B cell (primary cell): ENCODE measurements around the gene AICDA. TPM values are rescaled to one million over a fixed set of nuclear protein-coding genes. Genes with fewer than 3 reads are reported as not detected.

Experiments used
- ATAC-seq: fragments of 200-7000 bp; cut with Tn5 transposase; one replicate; pipeline ENCODE4 v1.10.0; 2021; ENCODE audit warnings: low read depth, mild to moderate bottlenecking, moderate number of reproducible peaks, moderate library complexity
- CTCF ChIA-PET: fragments of 350-600 bp; sonication (Branson Sonifier 250); formaldehyde crosslinking; loops from one replicate; lab custom pipeline; 2021; ENCODE audit warnings: antibody characterized with exemption, inconsistent platforms; lab: Charles Lee
- POLR2A ChIA-PET: fragments of 350-600 bp; sonication (Branson Sonifier 250); formaldehyde crosslinking; loops from one replicate; lab custom pipeline; 2021; ENCODE audit warnings: antibody characterized with exemption; lab: Charles Lee
- DNase-seq: peaks from one replicate; pipeline ENCODE4 v3.0.0; 2013
- H2AFZ ChIP-seq: 2 replicates; pipeline ENCODE4 v1.6.1; 2012; ENCODE audit warnings: mild to moderate bottlenecking, low read depth, low read length; ENCODE audit not compliant: insufficient read depth, poor library complexity, severe bottlenecking
- H3K27ac ChIP-seq, 2 donors: 1 replicate in 1 of 2; 2 replicates in 1 of 2; pipeline ENCODE4 v1.5.1; 2012 to 2013; ENCODE audit warnings: low read length in 2 of 2, mild to moderate bottlenecking in 2 of 2, moderate library complexity in 1 of 2
- H3K27me3 ChIP-seq, 4 experiments: fragments of 200-600 bp in 1 of 4; sonication (generic) in 1 of 4; replicated peaks in 1 of 4; 1 replicate in 2 of 4; 2 replicates in 2 of 4; pipeline versions ENCODE4 v1.6.1 to v1.7.0; 2013 to 2016; ENCODE audit warnings: low read length in 3 of 4, mild to moderate bottlenecking in 2 of 4, mixed read lengths in 1 of 4, moderate library complexity in 1 of 4; ENCODE audit not compliant: insufficient read depth in 4 of 4, control insufficient read depth in 3 of 4; ENCODE audit errors: control extremely low read depth in 1 of 4
- H3K36me3 ChIP-seq, 2 experiments: replicated peaks in 1 of 2; 1 replicate in 1 of 2; 2 replicates in 1 of 2; pipeline versions ENCODE4 v1.6.1 to v1.7.1; 2013; ENCODE audit warnings: low read length in 1 of 2; ENCODE audit not compliant: insufficient read depth in 2 of 2, control insufficient read depth in 1 of 2; ENCODE audit errors: control extremely low read depth in 1 of 2, extremely low read depth in 1 of 2
- H3K4me1 ChIP-seq, 2 donors: fragments of 200-600 bp in 1 of 2; sonication (generic) in 1 of 2; 1 replicate in 1 of 2; 2 replicates in 1 of 2; pipeline versions ENCODE4 v1.5.1 to v1.6.1; 2013 to 2017; ENCODE audit warnings: low read length in 2 of 2; ENCODE audit not compliant: control insufficient read depth in 2 of 2, insufficient read depth in 2 of 2
- H3K4me2 ChIP-seq: replicated peaks from 2 replicates; pipeline ENCODE3; 2012; ENCODE audit warnings: mild to moderate bottlenecking, low read depth, low read length; ENCODE audit not compliant: poor library complexity, severe bottlenecking
- H3K4me3 ChIP-seq, 5 experiments: fragments of 200-600 bp in 1 of 5; sonication (generic) in 1 of 5; 1 replicate in 3 of 5; 2 replicates in 2 of 5; pipeline versions ENCODE4 v1.5.1 to v1.7.0; 2011 to 2016; ENCODE audit warnings: low read length in 4 of 5, mild to moderate bottlenecking in 4 of 5, low read depth in 2 of 5, control low read depth in 1 of 5, moderate library complexity in 1 of 5; ENCODE audit not compliant: insufficient read depth in 1 of 5; ENCODE audit errors: control extremely low read depth in 1 of 5, extremely low read depth in 1 of 5
- H3K79me2 ChIP-seq: fragments of 200-600 bp; sonication (generic); one replicate; pipeline ENCODE4 v1.6.0; 2016; ENCODE audit warnings: low read length; ENCODE audit not compliant: control insufficient read depth, insufficient read depth
- H3K9ac ChIP-seq: fragments of 200-600 bp; sonication (generic); 2 replicates; pipeline ENCODE4 v1.6.1; 2017; ENCODE audit warnings: mild to moderate bottlenecking, low read length, moderate library complexity
- H3K9me3 ChIP-seq, 3 donors: one replicate each; pipeline versions ENCODE4 v1.6.1 to v1.7.1; 2013; ENCODE audit warnings: low read length in 2 of 3; ENCODE audit not compliant: control insufficient read depth in 2 of 3, insufficient read depth in 1 of 3; ENCODE audit errors: control extremely low read depth in 1 of 3
- H4K20me1 ChIP-seq: 2 replicates; pipeline ENCODE4 v1.6.0; 2012; ENCODE audit warnings: mild to moderate bottlenecking, low read length; ENCODE audit not compliant: insufficient read depth, control insufficient read depth, poor library complexity, severe bottlenecking
- H3K27ac Mint-ChIP-seq: one replicate; pipeline ENCODE4 v1.8.0; 2021; ENCODE audit warnings: mixed read lengths
- H3K27me3 Mint-ChIP-seq: one replicate; pipeline ENCODE4 v1.8.0; 2021; ENCODE audit warnings: mixed read lengths
- H3K4me1 Mint-ChIP-seq: one replicate; pipeline ENCODE4 v1.8.0; 2021; ENCODE audit warnings: mixed read lengths
- H3K4me3 Mint-ChIP-seq: one replicate; pipeline ENCODE4 v1.8.0; 2021; ENCODE audit warnings: mixed read lengths
- H3K9me3 Mint-ChIP-seq: one replicate; pipeline ENCODE4 v1.8.0; 2022; ENCODE audit warnings: mixed read lengths; ENCODE audit not compliant: insufficient read depth
- EZH2 ChIP-seq: IDR thresholded peaks from 2 replicates; pipeline ENCODE4 v1.6.1; 2012; ENCODE audit warnings: borderline replicate concordance, low read depth, mild to moderate bottlenecking, moderate library complexity, low read length; ENCODE audit not compliant: insufficient read depth, poor library complexity, severe bottlenecking
- WGBS: methylation state at CpG from one replicate; pipeline ENCODE4 v1.1.5; 2013; ENCODE audit warnings: missing lambda C conversion rate; ENCODE audit not compliant: insufficient coverage; 5-methylcytosine and 5-hydroxymethylcytosine counted together
- intact Hi-C: fragments of 100-400 bp; cut with micrococcal nuclease; formaldehyde crosslinking; loops from one replicate; pipeline ENCODE4 v1.10.0; 2022
- polyA plus RNA-seq: library from polyadenylated mRNA; depleted of rRNA; stranded (reverse); fragments of >200 nt; gene quantifications from 2 replicates; pipeline ENCODE4 v1.2.3, GENCODE V29; 2012
- total RNA-seq, 2 donors: library from RNA; stranded (reverse); fragments of 120-200 nt in 1 of 2; gene quantifications; 1 replicate in 1 of 2; 2 replicates in 1 of 2; pipeline versions ENCODE4 v1.2.3 to v1.2.4, GENCODE V29; 2013 to 2022
- TF ChIP-seq, protein P1 (sequence below): fragments of 200-600 bp; IDR thresholded peaks from one replicate; pipeline ENCODE4 v1.8.0; 2022; ENCODE audit warnings: antibody characterized with exemption, mild to moderate bottlenecking

Gene AICDA
- total and polyA plus RNA-seq, 2 donors (not counting 1 experiment from before 2014, with no cell fraction given) = 0.94 to 1.0 TPM

DNA sequence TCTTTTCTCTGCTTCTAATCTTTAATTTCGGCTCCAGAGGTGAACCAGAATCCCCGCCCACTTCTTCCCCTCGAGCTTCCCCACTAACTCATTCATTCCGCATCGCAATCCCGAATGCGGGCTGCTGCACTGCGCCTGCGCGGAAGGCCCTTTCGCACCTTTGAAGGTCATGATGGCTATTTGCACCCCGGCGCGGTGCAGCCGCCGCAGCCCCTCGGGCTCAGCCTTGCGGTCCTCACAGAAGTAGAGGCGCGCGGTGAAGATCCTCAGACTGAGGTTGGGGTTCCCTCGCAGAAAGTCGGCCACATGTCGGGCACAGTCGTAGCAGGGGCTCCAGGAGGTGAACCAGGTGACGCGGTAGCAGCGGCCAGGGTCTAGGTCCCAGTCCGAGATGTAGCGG lies 7.6 kb downstream of the AICDA start:
- H3K27ac Mint-ChIP-seq = no peak overlapping the region
- Histone ChIP-seq H2AFZ (no peak overlapping the region), H4K20me1 (no peaks in the 10 kb centered on the region), H3K4me1 (peaks cover 8 to 10% of the 10 kb centered on the region in 2 donors), H3K79me2 (no peaks in the 10 kb centered on the region), H3K9ac (no peak overlapping the region), H3K4me2 (no peak overlapping the region), H3K9me3 (no peaks in the 10 kb centered on the region), H3K36me3 (no peaks in the 10 kb centered on the region), H3K27ac (no peak overlapping the region), H3K4me3 (no peak overlapping the region), H3K27me3 (no peaks in the 10 kb centered on the region)
- ATAC-seq (no peak), DNase-seq (no peak)
- no peaks in the 10 kb centered on the region for H3K9me3 Mint-ChIP-seq
- no peak overlapping the region for H3K4me3 Mint-ChIP-seq
- POLR2A ChIA-PET = no interaction called here
- intact Hi-C loops = no loop called here
- WGBS = 97% methylated on average over 30 of the region's 30 CpGs
- peaks cover 17% of the 10 kb centered on the region for H3K4me1 Mint-ChIP-seq
- peaks cover 4% of the 10 kb centered on the region for H3K27me3 Mint-ChIP-seq
- CTCF ChIA-PET = no interaction called here
- TF ChIP-seq, protein P1, sequence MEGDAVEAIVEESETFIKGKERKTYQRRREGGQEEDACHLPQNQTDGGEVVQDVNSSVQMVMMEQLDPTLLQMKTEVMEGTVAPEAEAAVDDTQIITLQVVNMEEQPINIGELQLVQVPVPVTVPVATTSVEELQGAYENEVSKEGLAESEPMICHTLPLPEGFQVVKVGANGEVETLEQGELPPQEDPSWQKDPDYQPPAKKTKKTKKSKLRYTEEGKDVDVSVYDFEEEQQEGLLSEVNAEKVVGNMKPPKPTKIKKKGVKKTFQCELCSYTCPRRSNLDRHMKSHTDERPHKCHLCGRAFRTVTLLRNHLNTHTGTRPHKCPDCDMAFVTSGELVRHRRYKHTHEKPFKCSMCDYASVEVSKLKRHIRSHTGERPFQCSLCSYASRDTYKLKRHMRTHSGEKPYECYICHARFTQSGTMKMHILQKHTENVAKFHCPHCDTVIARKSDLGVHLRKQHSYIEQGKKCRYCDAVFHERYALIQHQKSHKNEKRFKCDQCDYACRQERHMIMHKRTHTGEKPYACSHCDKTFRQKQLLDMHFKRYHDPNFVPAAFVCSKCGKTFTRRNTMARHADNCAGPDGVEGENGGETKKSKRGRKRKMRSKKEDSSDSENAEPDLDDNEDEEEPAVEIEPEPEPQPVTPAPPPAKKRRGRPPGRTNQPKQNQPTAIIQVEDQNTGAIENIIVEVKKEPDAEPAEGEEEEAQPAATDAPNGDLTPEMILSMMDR = no peak
- TF ChIP-seq EZH2 = no peak

DNA sequence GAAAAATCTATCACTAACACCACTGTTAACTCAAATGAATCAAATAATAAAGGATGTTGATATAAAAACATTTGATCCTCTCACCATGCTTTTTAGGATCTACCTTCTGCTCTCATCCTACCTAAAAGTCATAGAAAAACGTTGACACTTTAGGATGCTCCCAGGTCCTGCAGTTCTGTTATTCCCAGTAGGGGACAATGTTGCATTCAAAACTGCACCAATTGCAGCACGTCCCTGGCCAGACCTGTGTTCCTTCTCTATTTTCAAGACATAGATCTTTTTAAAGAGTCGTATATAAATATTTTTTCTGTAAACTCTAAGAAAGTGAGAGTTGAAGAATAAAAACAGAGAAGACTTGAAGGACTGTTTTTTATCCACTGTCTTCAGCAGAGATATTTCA lies 8.8 kb downstream of the AICDA start:
- Histone ChIP-seq H3K4me3 (no peak overlapping the region), H3K9ac (no peak overlapping the region), H3K27ac (no peak overlapping the region), H3K9me3 (no peaks in the 10 kb centered on the region), H3K79me2 (no peaks in the 10 kb centered on the region), H3K4me1 (peaks cover 2 to 3% of the 10 kb centered on the region in 2 donors), H3K36me3 (no peaks in the 10 kb centered on the region), H4K20me1 (no peaks in the 10 kb centered on the region), H2AFZ (no peak overlapping the region), H3K27me3 (no peaks in the 10 kb centered on the region), H3K4me2 (no peak overlapping the region)
- peaks cover 8% of the 10 kb centered on the region for H3K4me1 Mint-ChIP-seq
- H3K9me3 Mint-ChIP-seq = no peaks in the 10 kb centered on the region
- DNase-seq = no peak
- peaks cover 4% of the 10 kb centered on the region for H3K27me3 Mint-ChIP-seq
- TF ChIP-seq, protein P1 = no peak
- no peak for TF ChIP-seq EZH2
- POLR2A ChIA-PET = no interaction called here
- no peak overlapping the region for H3K27ac Mint-ChIP-seq
- no peak overlapping the region for H3K4me3 Mint-ChIP-seq
- WGBS = 25% methylated on average over 1 of the region's 3 CpGs
- CTCF ChIA-PET = no interaction called here
- ATAC-seq = no peak
- intact Hi-C loops = no loop called here
